Pancreas (tissue), 10 donors: Measurements from ENCODE around the gene FTO. TPM values are rescaled to one million over a fixed set of nuclear protein-coding genes. Genes with fewer than 3 reads are reported as not detected.
A peak's percentile ranks its signal among the peaks of the same experiment; 100 is the strongest.
"Not testable (repeated sequence)": the region's sequence is repeated elsewhere in the genome, so short reads cannot be mapped to it uniquely, and the experiment has no call there.

Experiments
- ATAC-seq, 4 donors: fragments of 200-7000 bp; cut with Tn5 transposase; one replicate each; pipeline versions ENCODE4 v1.8.0 to v1.9.1; 2020; ENCODE audit warnings: mild to moderate bottlenecking in 4 of 4, moderate library complexity in 4 of 4
- DNase-seq, 6 donors: peaks; one replicate each; pipeline ENCODE4 v3.0.0-alpha.2; 2020
- FAIRE-seq: peaks from 2 replicates; lab custom pipeline; 2012; peaks lifted over from hg19 to GRCh38; lab: Jason Lieb, UNC
- H3K27ac ChIP-seq, 4 donors: fragments of 200-600 bp; sonication (generic); 1 replicate in 3 of 4; 2 replicates in 1 of 4; pipeline versions ENCODE4 v1.5.0 to v1.8.0; 2020
- H3K27me3 ChIP-seq, 4 donors: fragments of 200-600 bp; one replicate each; pipeline ENCODE4 v1.8.0; 2021
- H3K36me3 ChIP-seq, 3 donors: fragments of 200-600 bp; sonication (generic) in 1 of 3; one replicate each; pipeline versions ENCODE4 v1.5.0 to v1.8.0; 2020 to 2021
- H3K4me1 ChIP-seq, 3 donors: fragments of 200-600 bp; one replicate each; pipeline ENCODE4 v1.8.0; 2021
- H3K4me3 ChIP-seq, 4 donors: fragments of 200-600 bp; sonication (generic) in 2 of 4; one replicate each; pipeline versions ENCODE4 v1.5.0 to v1.8.0; 2020 to 2021
- H3K9me3 ChIP-seq, 4 donors: fragments of 200-600 bp; one replicate each; pipeline ENCODE4 v1.8.0; 2021
- CTCF ChIP-seq, 4 donors: fragments of 200-600 bp; sonication (generic) in 3 of 4; IDR thresholded peaks; one replicate each; pipeline versions ENCODE4 v1.5.0 to v1.8.0; 2021; ENCODE audit warnings: antibody characterized with exemption in 4 of 4
- WGBS, 2 donors: extraction: QIAGEN DNeasy Blood & Tissue Kit; methylation state at CpG; one replicate each; pipeline ENCODE4 v1.1.7; 2013; 5-methylcytosine and 5-hydroxymethylcytosine counted together
- intact Hi-C, 3 donors: fragments of 100-400 bp; cut with DNase I; formaldehyde crosslinking; loops; one replicate each; pipeline versions ENCODE4 v1.11.1 to v1.14.2; 2022
- polyA plus RNA-seq, 2 donors: library from polyadenylated mRNA; stranded (reverse); fragments of 200-250 nt; gene quantifications; one replicate each; pipeline ENCODE4 v1.2.3, GENCODE V29; 2013
- total RNA-seq, 6 donors: library from RNA; stranded (reverse); fragmentation: NEBNext Ultra II Directional in 4 of 6; extraction: Animal tissue kit (Norgen Biotek cat#: 25700) in 4 of 6; gene quantifications; one replicate each; pipeline versions ENCODE4 v1.2.1 to v1.2.4, GENCODE V29; 2021 to 2023
- donor health status: healthy with polysubstance abuse.
- donor health status: DM: no; HTN: no; CAD: no; lungs with moderate emphysema.
- donor health status: DM: no; HTN: no; CAD: no.
- donor health status: control.
- donor health status: control.
- donor health status: Bipolar disorder and iron deficiency.
- donor health status: DM: yes; HTN: yes; CAD: no.
- donor health status: DM: no; HTN: no; CAD: no.
- donor health status: DM: no; HTN: no; CAD: no.
- donor health status: DM: yes; HTN: yes; CAD: no.

FTO gene
- total and polyA plus RNA-seq, 8 donors = 7.6 to 45.0 (median 31.7) TPM

- WGBS, 2 donors = 53 to 55% methylated on average over 4 of the region's 4 CpGs
- DNase-seq (no peak), ATAC-seq (peak in 1 of 4 donors; percentile 28), FAIRE-seq (no peak)
- no peak for TF ChIP-seq CTCF (IDR thresholded peaks at IDR 0.05)
- H3K4me1 ChIP-seq = peaks cover 0 to 11% (median 0%) of the 10 kb centered on the region in 3 donors
- intact Hi-C loops = no loop called here
- H3K4me3 ChIP-seq = no peak overlapping the region
- no peaks in the 10 kb centered on the region for H3K9me3 ChIP-seq
- H3K36me3 ChIP-seq = no peaks in the 10 kb centered on the region
- H3K27me3 ChIP-seq = no peaks in the 10 kb centered on the region
- H3K27ac ChIP-seq = no peak overlapping the region
Measured at GRCh38 chr16:53840456-53840855, 136.5 kb downstream of the FTO start.

GRCh38 chr16:53841884-53842283, 137.9 kb downstream of the FTO start:
- FAIRE-seq (no peak), DNase-seq (no peak), ATAC-seq (no peak)
- Histone ChIP-seq H3K36me3 (no peaks in the 10 kb centered on the region), H3K4me3 (no peak overlapping the region), H3K27me3 (no peaks in the 10 kb centered on the region), H3K27ac (no peak overlapping the region), H3K9me3 (no peaks in the 10 kb centered on the region), H3K4me1 (peaks cover 0 to 10% (median 0%) of the 10 kb centered on the region in 3 donors)
- intact Hi-C loops = no loop called here
- TF ChIP-seq CTCF (IDR thresholded peaks at IDR 0.05) = no peak
- 73 to 75% methylated on average over 2 of the region's 2 CpGs for WGBS, 2 donors

GRCh38 chr16:53843084-53843483, 139.1 kb downstream of the FTO start:
- no peak overlapping the region for H3K27ac ChIP-seq
- no peak for FAIRE-seq

GRCh38 chr16:53844804-53845203, 140.8 kb downstream of the FTO start:
- Histone ChIP-seq H3K4me3 (no peak overlapping the region), H3K27me3 (no peaks in the 10 kb centered on the region), H3K36me3 (no peaks in the 10 kb centered on the region), H3K9me3 (no peaks in the 10 kb centered on the region), H3K4me1 (no peaks in the 10 kb centered on the region), H3K27ac (no peak overlapping the region)
- no peak for FAIRE-seq
- DNase-seq = no peak
- no peak for TF ChIP-seq CTCF (IDR thresholded peaks at IDR 0.05)
- intact Hi-C loops = no loop called here
- 73 to 80% methylated on average over 3 of the region's 3 CpGs for WGBS, 2 donors
- no peak for ATAC-seq

More at GRCh38 chr16:53843084-53843483, 139.1 kb downstream of the FTO start:
- Histone ChIP-seq H3K4me1 (peaks cover 0 to 7% (median 0%) of the 10 kb centered on the region in 3 donors), H3K4me3 (no peak overlapping the region), H3K9me3 (no peaks in the 10 kb centered on the region), H3K36me3 (no peaks in the 10 kb centered on the region), H3K27me3 (no peaks in the 10 kb centered on the region)
- no peak for TF ChIP-seq CTCF (IDR thresholded peaks at IDR 0.05)
- WGBS, 2 donors = 90 to 92% methylated on average over 1 of the region's 1 CpG
- DNase-seq (no peak), ATAC-seq (no peak)
- intact Hi-C loops = no loop called here

- FAIRE-seq, H3K27me3 ChIP-seq, intact Hi-C loops, H3K4me1 ChIP-seq, ATAC-seq, H3K36me3 ChIP-seq, H3K9me3 ChIP-seq, DNase-seq, H3K4me3 ChIP-seq, H3K27ac ChIP-seq: not testable (repeated sequence)
- WGBS, 2 donors = 92 to 97% methylated on average over 5 of the region's 5 CpGs
Measured at GRCh38 chr16:53846549-53846948, 142.6 kb downstream of the FTO start.
